ENCODE measurements around the gene LAMA5.

- TF ChIP-seq SIN3A (IDR thresholded peaks at IDR 0.05; ENCODE audit: low read depth), result no peak
- no peak for TF ChIP-seq POLR2AphosphoS5 (IDR thresholded peaks at IDR 0.05; ENCODE audit: low read depth, low read length)
- TF ChIP-seq, protein P1, sequence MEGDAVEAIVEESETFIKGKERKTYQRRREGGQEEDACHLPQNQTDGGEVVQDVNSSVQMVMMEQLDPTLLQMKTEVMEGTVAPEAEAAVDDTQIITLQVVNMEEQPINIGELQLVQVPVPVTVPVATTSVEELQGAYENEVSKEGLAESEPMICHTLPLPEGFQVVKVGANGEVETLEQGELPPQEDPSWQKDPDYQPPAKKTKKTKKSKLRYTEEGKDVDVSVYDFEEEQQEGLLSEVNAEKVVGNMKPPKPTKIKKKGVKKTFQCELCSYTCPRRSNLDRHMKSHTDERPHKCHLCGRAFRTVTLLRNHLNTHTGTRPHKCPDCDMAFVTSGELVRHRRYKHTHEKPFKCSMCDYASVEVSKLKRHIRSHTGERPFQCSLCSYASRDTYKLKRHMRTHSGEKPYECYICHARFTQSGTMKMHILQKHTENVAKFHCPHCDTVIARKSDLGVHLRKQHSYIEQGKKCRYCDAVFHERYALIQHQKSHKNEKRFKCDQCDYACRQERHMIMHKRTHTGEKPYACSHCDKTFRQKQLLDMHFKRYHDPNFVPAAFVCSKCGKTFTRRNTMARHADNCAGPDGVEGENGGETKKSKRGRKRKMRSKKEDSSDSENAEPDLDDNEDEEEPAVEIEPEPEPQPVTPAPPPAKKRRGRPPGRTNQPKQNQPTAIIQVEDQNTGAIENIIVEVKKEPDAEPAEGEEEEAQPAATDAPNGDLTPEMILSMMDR (IDR thresholded peaks at IDR 0.05 in 2 of 3, conservative IDR thresholded peaks at IDR 0.05 in 1 of 3; ENCODE audit: borderline replicate concordance in 1 of 3, insufficient read depth in 1 of 3, low read depth in 2 of 3, low read length in 2 of 3), result no peak
- no peak for TF ChIP-seq EZH2 (IDR thresholded peaks at IDR 0.05)
- no peak for TF ChIP-seq EZH2phosphoT487 (IDR thresholded peaks at IDR 0.05; ENCODE audit: borderline replicate concordance)
- TF ChIP-seq, protein P2, sequence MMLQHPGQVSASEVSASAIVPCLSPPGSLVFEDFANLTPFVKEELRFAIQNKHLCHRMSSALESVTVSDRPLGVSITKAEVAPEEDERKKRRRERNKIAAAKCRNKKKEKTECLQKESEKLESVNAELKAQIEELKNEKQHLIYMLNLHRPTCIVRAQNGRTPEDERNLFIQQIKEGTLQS (IDR thresholded peaks at IDR 0.05), result no peak
These were observed 100.8 kb downstream of the LAMA5 start for GRCh38 chr20:62266340-62266739.
